ENCODE measurements around the gene RAB20. TPM values are rescaled to one million over a fixed set of nuclear protein-coding genes. Genes with fewer than 3 reads are reported as not detected.

Gene RAB20
- total RNA-seq, 1 experiment from 2014 or later: 12.3 TPM

DNA sequence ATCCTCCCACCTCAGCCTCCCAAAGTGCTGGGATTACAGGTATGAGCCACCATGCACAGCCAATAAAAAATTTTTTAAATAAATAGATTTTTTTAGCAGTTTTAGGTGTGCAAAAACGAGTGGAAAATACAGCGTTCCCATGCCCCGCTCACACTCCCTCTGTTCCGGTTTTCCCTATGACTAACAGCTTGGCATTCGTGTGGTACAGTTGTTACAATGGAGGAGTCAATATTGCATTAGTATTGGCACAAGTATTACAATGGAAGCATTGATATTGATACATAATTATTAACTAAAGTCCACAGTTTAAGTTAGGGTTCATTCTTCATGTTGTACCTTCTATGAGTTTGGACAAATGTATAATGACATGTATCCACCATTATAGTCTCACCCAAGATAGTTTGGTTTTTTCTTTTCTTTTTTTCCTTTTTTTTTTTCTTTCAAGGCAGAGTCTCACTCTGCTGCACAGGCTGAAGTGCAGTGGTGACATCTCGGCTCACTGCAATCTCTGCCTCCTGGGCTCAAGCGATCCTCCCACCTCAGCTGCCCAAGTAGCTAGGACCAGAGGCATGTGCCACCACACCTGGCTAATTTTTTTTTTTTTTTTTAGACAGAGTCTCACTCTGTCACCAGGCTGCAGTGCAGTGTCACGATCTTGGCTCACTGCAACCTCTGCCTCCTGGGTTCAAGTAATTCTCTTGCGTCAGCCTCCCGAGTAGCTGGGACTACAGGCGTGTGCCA is 15.4 kb upstream of the RAB20 start:
- H2BK15ac ChIP-seq (ENCODE audit: low read depth, low read length): no peak overlapping the region
- no peak overlapping the region for H3K56ac ChIP-seq (ENCODE audit: insufficient read length, low read depth, low read length)
- Mint-ChIP-seq H3K9me3 (no peaks in the 10 kb centered on the region), H3K27me3 (ENCODE audit: low read depth) (peaks cover 14% of the 10 kb centered on the region), H3K27ac (no peak overlapping the region), H3K4me1 (peaks cover 11 to 15% of the 10 kb centered on the region in 2 experiments), H3K4me3 (no peak overlapping the region), H3K36me3 (ENCODE audit: insufficient read depth in 1 of 3, low read depth in 3 of 3) (no peaks in the 10 kb centered on the region)
- H3K23ac ChIP-seq (ENCODE audit: insufficient read length, low read depth, low read length): no peak overlapping the region
- H2BK12ac ChIP-seq (ENCODE audit: insufficient read length, low read depth, low read length): no peak overlapping the region
- H3K9me3 ChIP-seq (ENCODE audit: control insufficient read depth, low read depth, low read length): no peaks in the 10 kb centered on the region
- no peaks in the 10 kb centered on the region for H3K79me2 ChIP-seq (ENCODE audit: insufficient read depth, low read length)
- H3K79me1 ChIP-seq (ENCODE audit: insufficient read depth, low read depth, low read length, poor library complexity, severe bottlenecking): no peaks in the 10 kb centered on the region
- no peak for TF ChIP-seq CTCF (conservative IDR thresholded peaks at IDR 0.05)
- H2BK120ac ChIP-seq (ENCODE audit: low read depth, low read length, poor library complexity, severe bottlenecking): no peak overlapping the region
- no peak overlapping the region for H3K4me2 ChIP-seq (ENCODE audit: insufficient read depth, insufficient read length, low read length)
- H2BK20ac ChIP-seq (ENCODE audit: low read depth, low read length, poor library complexity, severe bottlenecking): no peak overlapping the region
- H3K14ac ChIP-seq (ENCODE audit: insufficient read depth, low read length): no peak overlapping the region
- H3T11ph ChIP-seq (ENCODE audit: low read length): no peak overlapping the region
- no peak overlapping the region for H4K5ac ChIP-seq (ENCODE audit: insufficient read length, low read depth, low read length)
- no peak overlapping the region for H2AFZ ChIP-seq (ENCODE audit: low read length)
- H3K4ac ChIP-seq (ENCODE audit: low read depth, low read length): no peak overlapping the region
- H2BK5ac ChIP-seq (ENCODE audit: insufficient read length, low read length): no peak overlapping the region
- no peak overlapping the region for H4K8ac ChIP-seq (replicated peaks; ENCODE audit: insufficient read length, low read depth, low read length)
- no peak overlapping the region for H4K91ac ChIP-seq (ENCODE audit: insufficient read length, low read depth, low read length)
- H2AK5ac ChIP-seq (ENCODE audit: insufficient read length, low read length): no peak overlapping the region
- no peak overlapping the region for H3K18ac ChIP-seq (ENCODE audit: insufficient read length, low read depth, low read length)
- H3K27me3 ChIP-seq (ENCODE audit: insufficient read depth, low read length): no peaks in the 10 kb centered on the region
- no peak overlapping the region for H3K9ac ChIP-seq (ENCODE audit: extremely low read depth, insufficient read length, low read length)
- H4K20me1 ChIP-seq (ENCODE audit: control insufficient read depth, insufficient read depth, insufficient read length): no peaks in the 10 kb centered on the region
- no peaks in the 10 kb centered on the region for H3K23me2 ChIP-seq (ENCODE audit: insufficient read length, low read depth, low read length, poor library complexity, severe bottlenecking)
- no peak for DNase-seq
- whole genome bisulfite sequencing (ENCODE audit: extremely low coverage, insufficient read length, low lambda C conversion rate): no CpG with 5 or more reads among the region's 11 CpGs
- H3K27ac ChIP-seq (ENCODE audit: insufficient read length, low read depth, low read length): no peak overlapping the region
- no peaks in the 10 kb centered on the region for H3K4me1 ChIP-seq (ENCODE audit: insufficient read depth, low read length)
